Activated CD4-positive, alpha-beta T cell treated with anti-CD3 and anti-CD28 coated beads, Interleukin-2, amount 10 ng/mL, durations not matched to agents 24 days and 14 days (primary cell): Measurements from ENCODE around the gene GBP3. TPM values are rescaled to one million over a fixed set of nuclear protein-coding genes. Genes with fewer than 3 reads are reported as not detected.
"Not testable (repeated sequence)": the region's sequence is repeated elsewhere in the genome, so short reads cannot be mapped to it uniquely, and the experiment has no call there.

Experiments
- DNase-seq: peaks from one replicate; pipeline ENCODE4 v3.0.0; 2022
- H3K27ac Mint-ChIP-seq: one replicate; pipeline ENCODE4 v1.8.0; 2022; ENCODE audit warnings: mild to moderate bottlenecking, mixed read lengths
- H3K27me3 Mint-ChIP-seq: one replicate; pipeline ENCODE4 v1.8.0; 2022; ENCODE audit warnings: mixed read lengths
- H3K36me3 Mint-ChIP-seq: one replicate; pipeline ENCODE4 v1.8.0; 2022; ENCODE audit warnings: low read depth, mild to moderate bottlenecking, mixed read lengths
- H3K4me1 Mint-ChIP-seq: one replicate; pipeline ENCODE4 v1.8.0; 2021; ENCODE audit warnings: mixed read lengths
- H3K4me3 Mint-ChIP-seq: one replicate; pipeline ENCODE4 v1.8.0; 2022; ENCODE audit warnings: mild to moderate bottlenecking, moderate library complexity, mixed read lengths
- H3K9me3 Mint-ChIP-seq: one replicate; pipeline ENCODE4 v1.8.0; 2021; ENCODE audit warnings: mixed read lengths
- intact Hi-C: fragments of 100-400 bp; cut with micrococcal nuclease; formaldehyde crosslinking; loops from one replicate; pipeline ENCODE4 v1.15.1; 2023
- total RNA-seq: library from RNA; stranded (reverse); gene quantifications from 2 replicates; pipeline ENCODE4 v1.2.3, GENCODE V29; 2022

The GBP3 gene
- total RNA-seq, 1 donor from 2014 or later: 8.1 TPM

DNA sequence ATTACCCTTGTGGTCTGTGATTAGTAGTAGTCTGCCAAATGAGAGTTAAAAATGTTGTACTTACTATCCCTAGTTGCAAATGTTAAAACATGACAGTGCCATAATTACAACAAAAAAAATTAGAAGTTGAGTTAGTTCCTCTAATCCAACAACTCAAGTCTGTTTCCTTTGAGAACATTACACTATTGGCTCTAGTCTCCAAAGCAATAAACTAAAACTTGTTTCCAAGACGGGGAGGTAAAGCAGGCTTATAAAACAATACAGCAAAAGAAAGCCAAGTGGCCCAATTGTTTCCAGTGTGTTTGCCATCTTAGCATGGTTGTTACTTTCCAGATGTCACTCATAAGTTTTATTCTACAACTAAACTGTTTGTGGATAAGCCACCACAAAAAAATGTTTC lies 41.8 kb downstream of the GBP3 start:
- Mint-ChIP-seq H3K9me3 (peaks cover 3% of the 10 kb centered on the region), H3K4me3 (no peak overlapping the region), H3K36me3 (peaks cover 74% of the 10 kb centered on the region), H3K4me1 (peaks cover 66% of the 10 kb centered on the region), H3K27me3 (no peaks in the 10 kb centered on the region), H3K27ac (peak overlapping the region; percentile 17)
- DNase-seq: no peak
- intact Hi-C loops: no loop called here

DNA sequence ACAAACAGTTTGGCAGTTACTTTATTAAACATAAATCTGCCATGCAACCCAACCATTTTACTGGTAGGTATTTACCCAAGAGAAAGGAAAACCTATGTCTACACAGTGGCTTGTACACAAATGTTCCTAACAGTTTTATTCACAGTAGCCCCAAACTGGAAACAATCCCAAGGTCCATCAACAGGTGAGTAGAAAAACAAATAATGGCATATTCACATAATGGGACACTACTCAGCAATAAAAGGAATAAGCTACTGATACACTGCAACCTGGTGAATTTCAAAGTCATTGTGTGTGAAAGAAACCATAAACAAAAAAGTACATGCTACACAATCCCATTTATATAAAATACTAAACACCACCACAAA lies 42.9 kb downstream of the GBP3 start:
- H3K27ac Mint-ChIP-seq: peak overlapping the region; percentile 8
- no peak for DNase-seq
- H3K36me3 Mint-ChIP-seq: peaks cover 71% of the 10 kb centered on the region
- peaks cover 55% of the 10 kb centered on the region for H3K4me1 Mint-ChIP-seq
- peaks cover 3% of the 10 kb centered on the region for H3K9me3 Mint-ChIP-seq
- H3K4me3 Mint-ChIP-seq: peak overlapping the region; percentile 9
- intact Hi-C loops: no loop called here
- H3K27me3 Mint-ChIP-seq: no peaks in the 10 kb centered on the region

DNA sequence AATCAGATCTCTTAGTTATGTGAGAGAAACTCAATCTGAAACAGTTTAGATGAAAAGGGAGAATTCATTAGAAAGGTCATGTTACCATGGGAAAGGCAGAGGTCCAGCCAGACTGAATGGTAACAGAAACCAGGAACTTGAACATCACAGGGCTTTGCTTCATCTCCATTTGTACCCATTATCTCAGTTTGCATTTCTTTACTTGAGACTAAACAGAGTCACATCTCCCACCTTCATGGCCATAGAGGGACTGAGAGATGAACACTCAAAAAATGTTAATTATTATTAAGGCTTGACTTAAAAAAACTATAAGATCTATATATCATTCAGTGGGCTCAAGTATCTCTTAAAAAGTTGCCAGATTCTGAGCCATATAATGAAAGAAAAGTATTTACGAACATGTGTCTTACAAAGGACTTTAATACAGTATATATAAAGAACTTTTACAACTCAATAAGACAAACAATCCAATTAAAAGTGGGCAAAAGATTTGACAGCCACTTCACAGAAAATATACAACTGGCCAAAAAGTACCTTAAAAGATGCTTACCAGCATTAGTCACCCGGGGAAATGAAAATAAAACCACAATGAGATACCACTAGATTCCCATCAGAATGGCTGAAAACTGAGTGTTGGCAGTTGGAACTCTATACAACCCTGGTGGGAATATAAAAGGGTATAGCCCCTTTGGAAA lies 43.5 kb downstream of the GBP3 start:
- no peak for DNase-seq
- H3K36me3 Mint-ChIP-seq: peaks cover 72% of the 10 kb centered on the region
- intact Hi-C loops: no loop called here
- H3K4me3 Mint-ChIP-seq: peak overlapping the region; percentile 9
- H3K9me3 Mint-ChIP-seq: peaks cover 3% of the 10 kb centered on the region
- no peaks in the 10 kb centered on the region for H3K27me3 Mint-ChIP-seq
- H3K27ac Mint-ChIP-seq: peak overlapping the region; percentile 48
- peaks cover 53% of the 10 kb centered on the region for H3K4me1 Mint-ChIP-seq

DNA sequence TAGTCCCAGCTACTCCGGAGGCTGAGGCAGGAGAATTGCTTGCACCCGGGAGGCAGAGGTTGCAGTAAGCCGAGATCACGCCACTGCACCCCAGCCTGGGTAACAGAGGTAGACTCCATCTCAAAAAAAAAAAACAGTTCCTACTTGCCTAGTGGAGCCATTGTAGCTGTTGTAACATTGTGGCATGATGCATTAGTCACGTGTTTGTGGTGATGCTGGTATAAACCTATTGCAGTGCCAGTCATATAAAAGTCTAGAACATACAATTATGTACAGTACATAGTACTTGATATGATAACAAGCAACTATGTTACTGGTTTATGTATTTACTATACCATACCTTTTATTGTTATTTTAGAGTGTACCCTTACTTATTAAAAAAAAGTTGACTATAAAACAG lies 46.4 kb downstream of the GBP3 start:
- intact Hi-C loops: no loop called here
- H3K27me3 Mint-ChIP-seq: no peaks in the 10 kb centered on the region
- peaks cover 39% of the 10 kb centered on the region for H3K4me1 Mint-ChIP-seq
- no peak overlapping the region for H3K4me3 Mint-ChIP-seq
- DNase-seq: no peak
- H3K9me3 Mint-ChIP-seq: peaks cover under 1% of the 10 kb centered on the region
- H3K36me3 Mint-ChIP-seq: peaks cover 51% of the 10 kb centered on the region
- H3K27ac Mint-ChIP-seq: no peak overlapping the region

GRCh38 chr1:88974616-88975172 lies 48.0 kb downstream of the GBP3 start:
- H3K4me1 Mint-ChIP-seq: peaks cover 31% of the 10 kb centered on the region
- H3K4me3 Mint-ChIP-seq, H3K9me3 Mint-ChIP-seq, DNase-seq, H3K27me3 Mint-ChIP-seq, intact Hi-C loops, H3K27ac Mint-ChIP-seq: not testable (repeated sequence)
- peaks cover 39% of the 10 kb centered on the region for H3K36me3 Mint-ChIP-seq

DNA sequence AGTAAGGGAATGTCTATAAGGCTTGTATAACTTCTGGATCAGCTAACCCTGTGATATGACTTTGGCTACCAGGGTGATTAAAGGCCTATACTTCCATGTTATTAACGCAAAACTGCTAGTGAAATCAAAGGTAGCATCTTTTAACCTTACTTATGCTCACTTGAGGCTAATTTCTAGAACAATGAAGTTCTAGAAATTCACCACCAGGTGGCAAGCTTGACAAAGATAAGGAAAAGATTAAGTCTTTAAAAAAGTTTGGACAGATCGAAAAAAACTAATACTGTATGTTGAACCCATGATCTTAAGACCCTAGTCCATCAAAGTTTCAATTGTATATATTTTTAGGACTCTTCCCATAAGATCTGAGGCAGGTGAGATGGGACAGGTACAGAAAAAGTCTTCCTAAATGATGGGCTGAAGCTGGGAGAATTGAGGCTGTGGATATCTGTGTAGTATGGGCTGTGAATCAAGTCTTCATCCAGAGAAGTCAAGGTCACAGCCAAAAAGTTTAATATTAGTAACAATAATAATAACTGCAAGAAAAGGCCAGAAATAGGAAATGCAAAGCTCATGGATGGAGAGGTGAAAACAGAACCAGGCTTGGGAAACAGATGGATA lies 49.0 kb downstream of the GBP3 start:
- Mint-ChIP-seq H3K4me1 (peaks cover 21% of the 10 kb centered on the region), H3K36me3 (peaks cover 34% of the 10 kb centered on the region), H3K27me3 (no peaks in the 10 kb centered on the region), H3K9me3 (no peaks in the 10 kb centered on the region), H3K27ac (peak overlapping the region; percentile 4), H3K4me3 (no peak overlapping the region)
- intact Hi-C loops: loop anchor here (1.0 kb wide), 2 partner anchors 9 to 482 kb away; no protein-coding TSS in a partner anchor
- no peak for DNase-seq

- Mint-ChIP-seq H3K27me3 (no peaks in the 10 kb centered on the region), H3K4me1 (peaks cover 4% of the 10 kb centered on the region), H3K36me3 (peaks cover 63% of the 10 kb centered on the region)
These were observed 60.9 kb downstream of the GBP3 start for GRCh38 chr1:88961647-88962275.

GRCh38 chr1:88961081-88961480 lies 61.6 kb downstream of the GBP3 start:
- H3K4me1 Mint-ChIP-seq: peaks cover 10% of the 10 kb centered on the region
- no peak overlapping the region for H3K27ac Mint-ChIP-seq
- DNase-seq: no peak
- no peak overlapping the region for H3K4me3 Mint-ChIP-seq
- intact Hi-C loops: no loop called here
- H3K27me3 Mint-ChIP-seq: no peaks in the 10 kb centered on the region
- H3K36me3 Mint-ChIP-seq: peaks cover 65% of the 10 kb centered on the region
- no peaks in the 10 kb centered on the region for H3K9me3 Mint-ChIP-seq

More at GRCh38 chr1:88961647-88962275, 60.9 kb downstream of the GBP3 start:
- H3K27ac Mint-ChIP-seq: no peak overlapping the region
- intact Hi-C loops: no loop called here
- H3K4me3 Mint-ChIP-seq: no peak overlapping the region
- no peak for DNase-seq
- H3K9me3 Mint-ChIP-seq: no peaks in the 10 kb centered on the region

Other genes starting within 250 kb of the GBP3 start
- gene GTF2B, start 131.3 kb downstream of the GBP3 start, total RNA-seq: 41.2 and 42.2 TPM in 2 replicates
- gene KYAT3, start 30.2 kb downstream of the GBP3 start, total RNA-seq: 32.0 and 32.9 TPM in 2 replicates
- 34.5 and 37.0 TPM in 2 replicates for gene RBMXL1, start 30.2 kb downstream of the GBP3 start, total RNA-seq
- 36.9 and 38.3 TPM in 2 replicates for gene GBP1, start 42.3 kb upstream of the GBP3 start, total RNA-seq
- 168 and 169 TPM in 2 replicates for gene GBP2, start 103.2 kb upstream of the GBP3 start, total RNA-seq
- gene GBP7, start 153.1 kb upstream of the GBP3 start, total RNA-seq: not detected in 2 replicates
- 29.5 and 33.5 TPM in 2 replicates for gene GBP4, start 176.1 kb upstream of the GBP3 start, total RNA-seq
- gene GBP5, start 250.0 kb upstream of the GBP3 start, total RNA-seq: 107 and 110 TPM in 2 replicates